GM21717 (cell line): ENCODE results near the gene KAZN.

Experiments used
- ATAC-seq: cut with Tn5 transposase; IDR thresholded peaks from one replicate; pipeline ENCODE4 v1.9.1; 2021; ENCODE audit warnings: mild to moderate bottlenecking, moderate library complexity; ENCODE audit not compliant: unreplicated experiment

Gene KAZN

DNA sequence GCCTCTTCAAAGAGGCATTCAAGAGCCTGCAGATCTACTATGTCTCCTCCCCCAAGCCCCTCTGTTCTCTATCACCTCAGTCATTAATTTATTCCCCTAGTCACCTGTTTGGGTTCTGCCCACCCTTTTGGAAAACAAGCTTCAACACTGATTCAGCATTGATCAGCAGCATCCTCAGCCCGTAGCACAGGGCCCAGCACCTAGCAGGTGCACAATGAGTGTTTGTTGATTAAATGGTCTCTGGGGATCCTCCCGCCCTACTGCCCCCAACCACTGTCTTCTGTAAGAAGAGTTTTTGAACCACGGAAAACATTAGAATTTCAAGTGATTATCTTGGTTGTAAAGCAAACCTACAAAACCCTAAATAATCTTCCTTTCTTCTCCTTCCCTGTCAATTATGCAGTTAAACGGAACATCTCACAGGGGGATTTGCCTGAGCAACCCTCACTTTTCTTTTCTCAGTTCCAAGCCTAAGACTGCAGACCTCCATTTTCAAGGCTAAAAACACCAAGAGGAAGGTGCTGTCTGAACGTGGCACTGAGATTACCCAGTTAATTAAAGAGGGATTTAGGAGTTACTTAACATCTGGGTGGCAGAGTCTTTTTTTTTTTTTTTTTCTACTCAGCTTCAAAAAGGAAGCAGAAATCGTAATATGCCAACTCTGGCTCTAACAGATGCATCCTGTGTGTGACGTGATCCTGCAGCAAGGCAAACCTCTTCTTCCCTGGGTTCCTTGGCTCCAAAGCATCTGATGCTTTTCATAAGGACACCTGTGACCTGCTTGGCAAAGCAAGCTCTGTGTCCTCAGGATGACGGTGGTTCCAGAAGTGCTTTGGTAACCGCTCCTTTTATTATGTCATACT, 163.0 kb downstream of the KAZN start:
- no peak for ATAC-seq

DNA sequence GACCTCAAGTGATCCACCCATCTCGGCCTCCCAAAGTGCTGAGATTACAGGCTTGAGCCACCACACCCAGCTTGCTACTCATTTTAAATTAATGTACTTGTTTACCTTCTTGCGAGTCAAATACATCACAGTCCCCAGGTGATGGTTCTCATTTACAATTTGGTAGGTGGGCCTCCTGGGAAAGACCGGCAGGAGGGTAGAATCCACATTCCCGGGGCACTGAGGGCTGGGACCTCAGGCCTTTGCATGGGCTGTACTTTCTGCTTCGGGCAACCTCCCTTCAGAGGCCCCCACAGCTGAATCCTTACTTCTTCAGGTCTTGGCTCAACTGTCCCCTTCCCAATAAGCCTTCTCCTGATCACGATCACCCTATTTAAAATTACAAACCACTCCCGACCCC, 165.5 kb downstream of the KAZN start:
- no peak for ATAC-seq

DNA sequence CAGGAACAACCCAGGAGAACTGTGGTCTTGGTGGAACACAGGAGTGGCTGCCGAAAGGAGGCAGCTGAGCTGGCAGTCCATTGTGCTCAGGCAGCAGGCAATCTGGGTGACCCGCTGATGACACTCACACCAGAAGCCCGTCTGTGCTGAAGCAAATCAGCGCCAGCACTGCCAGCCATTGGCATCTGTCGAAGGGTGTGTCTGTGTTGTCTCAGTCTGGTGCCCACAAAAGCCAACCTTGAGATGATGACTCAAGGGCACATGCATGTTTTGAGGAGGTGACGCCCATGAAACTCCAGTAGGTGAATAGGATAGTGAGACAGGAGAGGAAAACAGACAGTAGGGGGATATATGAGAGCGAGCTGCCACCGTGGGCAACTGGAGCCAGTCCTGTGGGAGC, 167.3 kb downstream of the KAZN start:
- no peak for ATAC-seq

DNA sequence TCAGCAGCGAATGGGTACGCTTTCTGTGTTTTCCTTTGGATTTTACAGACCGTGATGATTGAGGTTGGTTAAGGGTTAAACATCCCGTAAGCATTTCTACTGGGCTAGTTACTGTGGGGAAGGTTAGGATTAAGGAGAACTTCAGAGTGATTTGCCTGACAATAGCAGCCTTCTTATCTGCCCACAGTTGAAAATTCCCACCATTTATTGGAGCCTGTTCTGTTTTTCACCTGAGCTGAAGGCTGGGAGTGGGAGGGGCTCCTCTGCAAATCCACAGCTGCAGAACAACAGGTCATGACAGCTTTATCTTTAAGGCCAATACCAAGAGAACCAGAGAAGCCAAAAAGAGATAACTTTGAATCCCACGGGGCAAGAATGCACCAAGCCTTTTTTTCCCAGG, 168.6 kb downstream of the KAZN start:
- no peak for ATAC-seq

DNA sequence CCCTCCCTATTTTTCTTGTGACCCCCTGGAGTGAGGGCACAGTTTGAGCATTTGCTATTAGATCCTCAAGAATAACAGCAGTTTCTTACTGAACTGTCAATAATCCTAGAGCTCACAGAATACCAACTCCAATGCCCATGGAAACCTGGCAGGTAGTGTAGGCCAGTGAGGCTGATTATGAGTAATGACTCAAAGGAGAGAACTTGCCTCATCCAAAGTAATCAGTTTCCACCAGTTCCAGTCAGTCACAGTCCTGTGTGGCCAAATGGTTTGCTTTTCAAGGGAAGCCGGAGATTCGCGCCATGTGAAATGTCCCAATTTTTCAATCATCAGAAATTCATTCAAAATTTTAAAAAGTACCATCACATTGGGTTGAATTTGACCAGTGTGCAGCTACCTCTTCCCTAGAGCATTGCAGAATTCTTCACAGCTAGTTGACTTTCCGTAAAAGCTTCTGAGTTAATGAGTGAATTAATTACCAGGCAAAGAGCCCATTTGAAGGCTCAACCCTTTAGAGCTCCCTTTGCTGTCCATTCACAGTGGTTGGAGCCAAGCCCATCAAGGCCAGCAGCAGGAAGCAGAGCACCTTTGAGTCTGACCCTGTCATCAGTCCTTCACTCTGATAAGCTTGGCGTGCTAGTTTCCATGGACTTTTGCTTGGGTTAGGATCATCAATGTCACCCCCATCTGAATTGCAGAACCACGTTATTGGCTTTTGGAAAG, 170.3 kb downstream of the KAZN start:
- ATAC-seq = no peak

DNA sequence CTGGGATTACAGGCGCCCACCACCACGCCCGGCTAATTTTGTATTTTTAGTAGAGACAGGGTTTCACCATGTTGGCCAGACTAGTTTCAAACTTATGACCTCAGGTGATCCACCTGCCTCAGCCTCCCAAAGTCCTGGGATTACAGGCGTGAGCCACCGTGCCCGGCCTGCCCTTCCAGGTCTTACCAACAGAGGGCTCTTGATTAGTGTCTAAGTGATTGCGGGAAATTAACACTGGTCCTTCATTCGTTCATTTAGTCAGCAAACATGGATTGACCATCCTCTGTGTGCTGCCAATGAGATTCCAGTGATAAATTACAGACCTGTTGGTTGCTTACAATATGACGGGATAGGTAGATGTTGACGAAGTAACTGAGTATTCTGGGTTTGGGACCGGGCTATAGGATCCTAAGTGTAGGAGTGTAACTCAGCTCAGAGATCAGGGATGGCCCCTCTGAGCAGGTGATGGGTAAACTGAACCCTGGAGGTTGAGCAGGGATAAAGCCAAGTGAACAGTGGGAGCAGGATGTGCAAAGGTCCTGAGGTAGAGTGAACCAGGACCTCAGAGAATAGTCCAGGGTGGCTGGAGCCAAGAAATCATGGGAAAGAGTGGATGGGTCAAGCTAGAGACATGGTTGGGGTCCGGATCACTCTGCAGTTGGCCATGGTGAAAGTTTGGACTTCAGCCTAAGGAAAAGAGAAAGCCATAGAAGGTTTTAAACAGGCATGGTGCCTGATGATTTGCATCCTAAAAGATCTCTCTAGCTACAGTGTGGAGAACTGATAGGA, 171.2 kb downstream of the KAZN start:
- no peak for ATAC-seq

DNA sequence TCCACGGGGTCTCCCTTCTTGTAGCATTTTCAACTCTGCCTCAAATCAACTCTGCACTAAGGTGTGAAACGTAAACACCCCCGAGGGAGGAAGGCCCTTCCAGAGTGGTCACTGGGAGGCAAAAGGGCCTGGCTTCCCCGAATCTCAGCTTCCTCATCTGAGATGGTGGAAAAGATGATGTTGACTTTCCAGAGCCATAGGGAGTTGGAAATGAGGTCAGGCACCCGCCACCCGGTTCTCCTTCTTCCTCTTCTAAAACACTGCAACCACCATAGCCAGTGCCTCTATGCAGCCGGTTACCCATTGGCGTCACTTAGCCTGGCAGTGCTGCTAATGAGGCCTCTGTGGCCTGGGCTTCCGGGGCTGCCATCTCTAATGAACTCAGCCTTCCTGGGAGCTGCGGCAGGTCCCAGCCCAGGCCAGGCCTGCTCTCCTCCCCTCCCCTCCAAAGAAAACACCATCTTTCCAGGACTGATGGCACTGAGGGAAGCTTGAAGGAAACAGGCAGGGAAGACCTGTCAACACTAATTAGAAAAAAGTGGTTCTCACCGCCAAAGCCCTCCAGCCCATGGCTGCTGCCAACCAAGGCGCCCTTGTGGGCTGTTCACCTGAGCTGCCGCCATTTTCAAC, 175.0 kb downstream of the KAZN start:
- no peak for ATAC-seq

DNA sequence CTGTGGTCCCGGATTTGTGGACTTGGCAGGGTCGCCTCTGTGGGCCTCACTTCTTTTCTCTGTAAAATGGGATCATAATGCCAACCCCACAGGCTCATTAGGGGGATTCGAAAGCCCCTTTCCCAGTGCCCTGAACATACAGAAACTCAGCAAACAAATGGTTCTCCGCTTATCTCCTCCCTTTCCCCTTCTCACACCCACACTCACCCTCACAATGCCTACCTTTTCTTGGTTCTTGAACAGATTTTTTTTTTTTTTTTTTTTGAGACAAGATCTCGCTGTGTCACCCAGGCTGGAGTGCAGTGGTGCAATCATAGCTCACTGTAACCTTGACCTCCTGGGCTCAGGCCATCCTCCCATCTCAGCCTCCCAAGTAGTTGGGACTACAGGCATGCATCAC, 175.7 kb downstream of the KAZN start:
- ATAC-seq = no peak

DNA sequence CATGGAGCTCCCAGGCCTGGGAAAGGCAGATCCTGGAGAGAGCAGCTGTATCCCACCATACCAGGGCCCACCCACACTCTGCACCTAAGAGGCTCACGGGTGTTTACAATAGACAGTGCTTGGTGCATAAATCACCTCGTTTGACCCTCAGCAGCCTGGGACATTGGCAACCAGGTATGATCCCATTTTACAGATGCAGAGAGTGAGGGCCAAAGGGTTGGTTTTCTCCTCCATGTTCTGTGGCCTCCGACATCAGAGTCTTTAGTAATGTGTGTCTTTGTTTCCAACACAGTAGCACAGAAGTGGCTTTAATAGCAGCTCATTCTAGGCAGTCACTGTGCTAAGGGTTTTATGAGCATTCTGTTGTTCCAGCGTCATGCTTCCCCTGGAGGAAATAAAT, 176.5 kb downstream of the KAZN start:
- no peak for ATAC-seq

DNA sequence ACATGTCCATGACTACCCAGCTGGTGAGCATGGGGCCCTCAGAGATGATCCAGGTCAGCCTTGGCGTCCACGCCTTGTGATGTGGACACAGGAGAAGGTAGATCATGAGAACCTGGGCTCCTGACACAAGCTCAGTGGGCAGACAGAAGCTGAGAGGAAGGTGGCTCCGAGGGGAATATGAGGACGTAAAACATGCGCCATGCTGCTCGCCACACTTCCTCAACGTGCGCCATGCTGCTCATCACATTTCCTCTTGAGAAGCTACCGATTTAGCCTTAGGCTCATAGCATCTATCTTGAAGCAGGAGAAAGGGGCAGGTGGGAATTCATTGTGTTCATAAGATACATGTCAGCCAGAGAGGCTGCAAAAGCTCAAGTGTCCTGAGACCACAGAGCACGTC, 176.9 kb downstream of the KAZN start:
- no peak for ATAC-seq

DNA sequence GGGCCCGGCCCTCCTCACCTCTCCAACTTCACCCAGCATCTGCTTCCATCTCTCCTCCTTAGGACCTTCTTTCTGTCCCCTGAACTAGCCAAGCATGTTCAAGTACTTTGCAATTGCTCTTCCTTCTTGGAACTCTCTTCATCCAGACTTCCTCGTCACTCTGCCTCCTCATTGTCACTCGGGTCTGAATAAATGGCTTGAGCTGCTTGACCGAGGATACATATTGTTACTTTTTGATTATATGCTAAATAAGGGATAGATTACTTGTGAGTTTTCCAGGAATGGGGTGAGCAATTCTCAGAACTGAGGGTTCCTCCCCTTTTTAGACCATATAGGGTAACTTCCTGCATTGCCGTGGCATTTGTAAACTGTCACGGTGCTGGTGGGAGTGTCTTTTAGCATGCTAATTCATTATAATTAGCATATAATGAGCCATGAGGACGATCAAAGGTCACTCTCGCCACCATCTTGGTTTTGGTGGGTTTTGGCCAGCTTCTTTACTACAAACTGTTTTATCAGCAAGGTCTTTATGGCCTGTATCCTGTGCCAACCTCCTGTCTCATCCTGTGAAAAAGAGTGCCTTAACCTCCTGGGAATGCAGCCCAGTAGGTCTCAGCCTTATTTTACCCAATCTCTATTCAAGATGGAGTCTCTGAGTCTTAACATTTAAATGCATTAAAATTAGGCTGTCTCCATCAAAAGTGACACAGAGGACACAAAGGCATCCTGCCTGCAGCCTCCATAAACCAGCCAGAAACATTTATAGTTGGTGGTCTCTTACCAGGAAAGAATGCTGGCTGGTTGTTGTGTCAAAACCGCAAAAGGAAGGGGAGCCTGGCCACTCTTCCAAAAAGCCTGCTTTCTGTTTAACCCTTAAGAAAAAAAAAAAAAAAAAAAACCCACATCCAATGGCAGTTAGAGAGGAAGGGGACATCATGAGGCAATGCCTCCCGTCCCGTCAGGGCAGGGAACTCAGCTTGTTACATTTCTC, 179.3 kb downstream of the KAZN start:
- ATAC-seq = no peak

DNA sequence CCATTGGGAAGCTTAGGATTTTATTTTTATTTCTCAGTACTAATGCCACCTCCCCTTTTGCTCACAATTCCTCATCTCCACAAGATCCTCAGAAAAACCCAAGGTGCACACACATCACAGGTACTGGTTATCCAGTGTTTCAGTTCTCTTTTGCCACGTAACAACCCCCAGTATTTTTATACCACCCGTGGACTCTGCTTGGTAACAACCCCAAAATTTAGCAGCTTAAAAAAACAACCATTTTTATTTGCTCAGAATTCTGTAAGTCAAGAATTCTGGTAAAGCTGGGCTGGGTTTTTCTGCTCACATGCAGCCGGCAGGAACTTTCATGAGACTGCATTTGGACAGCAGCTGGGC, 180.0 kb downstream of the KAZN start:
- ATAC-seq = no peak

DNA sequence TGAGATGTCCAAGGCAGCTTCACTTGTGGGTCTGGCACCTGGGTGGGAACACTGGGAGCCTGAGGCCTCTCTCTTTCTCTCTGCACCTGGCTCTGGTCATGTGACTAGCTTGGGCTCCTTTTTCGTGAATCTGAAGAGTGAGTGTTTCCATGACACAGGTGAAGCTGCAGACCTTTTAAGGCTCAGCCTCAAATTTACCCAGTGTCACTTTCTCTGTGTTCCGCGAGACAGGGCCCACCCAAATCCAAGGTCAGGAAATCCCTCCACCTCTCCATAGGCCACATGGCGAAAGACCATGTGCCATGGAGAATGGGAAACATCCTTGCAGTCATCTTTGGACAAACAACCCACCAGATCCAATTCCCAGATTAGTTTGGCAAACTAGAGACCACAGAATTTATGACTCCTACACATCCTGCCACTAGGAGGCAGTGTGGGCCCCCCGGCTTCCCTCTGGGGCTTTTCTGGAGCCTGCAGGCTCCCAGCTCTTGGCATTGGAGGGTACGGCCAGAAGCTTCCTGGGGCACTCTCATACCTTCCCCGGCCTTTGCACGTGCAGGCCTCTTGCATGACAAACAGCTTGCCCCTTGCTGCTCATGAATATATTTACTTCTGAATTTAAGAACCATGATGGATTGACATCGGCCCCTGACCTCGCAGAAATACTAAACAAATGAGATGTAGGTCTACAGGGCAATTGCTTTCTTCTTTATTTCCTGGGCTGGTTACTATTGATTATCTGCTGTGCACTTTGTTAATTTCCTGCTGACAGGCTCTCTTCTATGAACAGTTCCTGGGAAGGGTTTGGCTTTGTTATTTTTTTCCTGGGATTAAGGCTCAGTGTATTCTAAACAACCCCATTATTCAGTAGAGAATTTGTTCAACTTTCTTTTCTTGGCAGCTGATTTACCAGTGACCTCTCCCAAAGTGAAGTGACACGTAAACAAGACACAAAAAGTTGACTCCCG, 180.7 kb downstream of the KAZN start:
- no peak for ATAC-seq

DNA sequence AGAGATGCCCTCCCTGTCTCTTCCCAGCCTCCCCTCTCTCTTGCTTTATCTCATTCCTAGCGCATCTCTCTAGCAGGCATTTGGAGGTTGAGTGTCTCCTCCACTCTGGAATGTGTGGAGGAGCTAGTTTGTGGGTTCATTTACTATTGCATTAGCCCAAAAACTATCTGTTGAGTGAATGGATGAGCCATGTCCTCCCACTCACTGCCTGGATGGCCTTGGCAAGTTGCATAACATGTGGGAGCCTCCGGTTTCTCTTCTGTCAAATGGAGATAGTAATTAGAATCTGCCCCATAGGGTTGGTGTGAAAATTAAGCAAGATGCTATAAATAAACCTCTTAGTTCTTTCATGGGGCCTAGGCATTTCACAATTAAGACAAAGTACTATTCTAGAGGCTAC, 181.8 kb downstream of the KAZN start:
- no peak for ATAC-seq

DNA sequence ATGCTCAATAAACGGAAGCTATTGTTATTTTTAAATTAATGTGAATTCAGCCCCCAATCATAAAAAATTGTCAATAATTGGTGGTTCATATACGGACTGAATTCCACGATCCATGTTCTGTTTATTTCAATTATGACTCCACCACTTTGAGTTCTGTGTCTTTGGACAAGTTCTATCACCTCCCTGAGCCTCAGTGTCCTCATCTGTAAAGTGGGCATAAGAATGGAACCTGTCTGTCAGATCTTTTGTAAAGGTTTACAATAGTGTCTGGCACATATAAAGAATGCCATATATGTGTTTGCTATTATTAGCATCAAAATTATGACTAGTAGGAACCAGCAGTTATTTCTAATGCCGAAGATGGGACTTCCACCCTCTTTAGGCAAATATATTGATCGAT, 183.3 kb downstream of the KAZN start:
- ATAC-seq = no peak

DNA sequence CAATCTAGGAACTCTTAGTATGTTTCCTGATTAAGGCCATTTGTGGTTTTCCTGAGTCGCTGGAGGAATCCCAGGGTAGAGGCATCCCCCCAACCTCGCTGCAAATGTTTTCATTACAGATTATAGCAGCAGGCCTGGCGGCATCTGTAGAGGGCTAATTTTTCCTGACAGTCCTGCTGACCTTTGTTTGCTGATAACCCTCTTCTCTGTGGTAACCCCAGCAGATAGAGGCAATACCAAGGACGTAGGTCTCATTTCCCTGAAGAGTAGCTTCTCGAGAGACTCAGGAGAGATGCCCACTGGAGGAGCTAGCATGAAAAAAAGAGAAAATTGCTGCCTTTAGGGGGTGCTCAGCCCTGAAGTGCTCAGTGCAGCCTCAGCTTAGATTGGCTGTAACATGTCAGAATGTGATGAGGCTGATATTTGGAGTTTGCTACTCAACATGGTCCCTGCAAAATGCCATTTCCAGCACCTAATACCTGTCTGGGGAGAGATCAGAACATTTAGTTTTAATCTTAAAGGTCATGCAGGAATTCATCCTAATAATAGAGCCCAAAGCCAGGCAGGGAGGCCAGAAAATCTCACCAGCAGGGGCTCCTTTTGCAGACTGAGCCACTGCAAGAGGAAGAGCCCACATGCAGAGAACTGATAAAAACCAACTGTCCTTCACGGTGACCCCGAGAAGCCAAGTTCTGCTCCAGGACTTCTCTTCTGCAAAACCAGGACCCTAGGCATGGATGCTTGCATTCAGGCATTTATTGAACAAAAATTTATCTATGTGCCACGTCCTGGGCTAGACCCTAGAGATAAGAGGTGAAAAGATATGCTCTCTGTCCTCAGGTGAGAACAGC, 184.5 kb downstream of the KAZN start:
- no peak for ATAC-seq

DNA sequence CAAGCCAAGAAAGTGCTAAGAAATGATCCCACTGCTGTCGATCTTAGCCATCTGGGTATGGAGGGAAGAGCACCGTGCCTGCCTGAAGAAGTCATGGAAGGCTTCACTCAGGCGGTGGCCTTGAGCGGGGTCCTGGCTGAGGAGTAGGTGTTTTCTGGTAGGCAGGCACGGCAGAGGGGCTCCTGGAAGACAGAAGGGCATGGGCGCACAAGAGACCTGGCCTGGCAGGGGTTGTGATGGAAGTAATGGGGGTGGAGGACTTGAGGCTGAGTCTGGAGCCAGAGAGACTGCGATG, 185.1 kb downstream of the KAZN start:
- no peak for ATAC-seq
